Measurements from ENCODE around the gene TMEM225B.
"Not testable (repeated sequence)": the region's sequence is repeated elsewhere in the genome, so short reads cannot be mapped to it uniquely, and the experiment has no call there.

The TMEM225B gene

DNA sequence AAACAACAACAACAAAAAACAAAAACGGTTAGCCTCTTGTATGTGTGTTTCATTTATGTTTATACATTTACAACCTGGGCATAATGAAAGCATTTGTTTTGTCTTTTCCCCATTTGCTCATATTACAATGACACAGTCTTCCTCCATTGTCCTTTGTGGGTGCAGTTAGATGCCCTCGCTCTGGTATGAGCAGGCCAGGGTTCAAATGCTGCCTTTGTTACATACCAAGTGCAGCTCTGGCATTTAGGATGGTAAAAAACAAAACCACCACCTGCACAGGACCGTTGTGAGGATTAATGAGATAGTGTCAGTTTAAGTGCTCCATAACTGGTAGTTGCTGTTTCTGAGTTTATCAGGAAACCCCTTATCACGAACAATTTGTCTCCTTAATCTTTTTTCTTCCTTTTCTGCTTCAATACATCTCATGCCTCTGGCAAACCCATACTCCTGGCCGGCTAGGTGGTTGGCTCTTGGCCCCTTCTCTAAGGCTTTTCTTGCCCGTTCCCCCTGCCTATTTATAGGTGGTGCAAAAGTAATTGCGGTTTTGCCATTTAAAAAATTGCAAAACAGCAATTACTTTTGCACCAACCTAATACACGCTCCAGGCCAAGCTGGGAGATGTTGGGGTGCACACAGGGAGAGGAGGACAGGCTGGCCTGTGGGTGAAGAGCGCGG lies 18.6 kb upstream of the TMEM225B start:
- peak in 2 of 58 donors; percentile 16 to 21 for DNase-seq

DNA sequence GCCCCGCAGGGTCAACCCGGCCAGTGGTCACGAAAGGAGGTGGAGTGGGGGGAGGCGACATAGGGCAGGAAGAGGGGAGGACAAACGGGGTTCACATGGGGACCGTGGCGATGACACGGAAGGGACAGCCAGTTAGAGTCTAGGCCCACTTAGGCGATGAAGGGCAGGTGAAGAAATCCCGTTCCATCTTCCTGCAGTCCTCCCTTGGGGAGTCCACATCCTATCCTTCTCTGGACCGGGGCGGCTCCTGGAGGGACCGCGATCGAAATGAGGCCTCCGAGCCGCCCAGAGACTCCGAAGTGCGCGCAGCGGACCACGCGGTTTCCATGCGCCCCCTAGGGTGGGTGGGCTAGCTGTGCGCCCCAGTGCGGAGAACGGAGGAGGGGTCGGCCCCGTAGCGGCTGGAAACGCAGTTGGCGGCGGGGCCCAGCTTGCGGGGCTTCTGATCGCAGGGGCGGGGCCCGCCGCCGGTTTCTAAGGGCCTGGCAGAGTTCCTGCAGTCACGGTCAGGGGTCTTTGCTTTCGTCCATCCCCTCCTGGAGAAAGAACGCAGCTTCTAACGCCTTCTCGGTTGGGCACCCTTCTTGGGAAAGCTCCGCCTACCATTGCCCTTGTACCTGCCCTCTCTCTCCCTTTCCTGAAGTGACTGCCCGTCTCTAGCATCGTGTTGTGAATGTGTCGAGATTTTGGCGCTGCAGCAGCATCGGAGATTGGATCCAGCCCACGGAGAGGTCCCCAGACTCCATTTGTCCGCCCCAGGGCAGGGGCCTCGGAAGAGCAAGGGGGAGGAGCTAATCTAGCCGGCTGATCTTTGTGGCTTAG lies 17.9 kb upstream of the TMEM225B start:
- peak in 42 of 58 donors; percentile 6 to 67 (median 42) for DNase-seq

DNA sequence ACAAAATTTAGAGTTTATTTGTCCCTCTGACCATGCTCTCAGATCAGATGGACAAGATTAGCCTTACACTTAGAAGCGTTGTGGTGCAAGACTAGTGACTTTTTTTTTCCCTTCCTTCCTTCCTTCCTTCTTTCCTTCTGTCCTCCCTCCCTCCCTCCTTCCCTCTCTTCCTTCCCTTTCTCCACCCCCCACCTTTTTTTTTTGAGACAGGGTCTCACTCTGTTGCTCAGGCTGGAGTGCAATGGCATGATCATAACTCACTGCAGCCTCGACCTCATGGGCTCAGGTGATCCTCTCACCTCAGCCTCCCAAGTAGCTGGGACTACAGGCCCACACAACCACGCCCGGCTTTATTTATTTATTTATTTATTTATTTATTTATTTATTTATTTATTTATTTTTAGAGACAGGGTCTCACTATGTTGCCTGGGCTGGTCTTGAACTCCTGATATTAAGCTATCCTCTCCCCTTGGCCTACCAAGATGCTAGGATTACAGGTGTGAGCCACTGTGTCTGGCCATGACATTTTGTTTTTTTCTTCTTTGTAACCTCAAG lies 17.2 kb upstream of the TMEM225B start:
- DNase-seq, result not testable (repeated sequence)

DNA sequence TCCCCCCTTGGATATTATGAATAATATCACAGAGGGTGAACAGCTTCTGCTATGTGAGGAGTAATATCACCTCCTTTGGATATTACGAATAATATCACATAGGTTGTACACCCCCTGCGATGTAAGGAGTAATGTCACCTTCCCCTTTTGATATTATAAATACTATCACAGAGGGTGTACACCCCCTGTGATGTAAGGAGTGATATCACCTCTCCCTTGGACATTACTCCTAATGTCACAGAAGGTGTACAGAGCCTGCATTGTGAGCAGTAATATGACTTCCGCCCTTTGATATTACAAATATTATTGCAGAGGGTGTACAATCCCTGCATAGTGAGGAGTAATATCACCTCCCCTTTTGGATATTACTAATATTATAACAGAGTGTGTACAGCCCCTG lies 9.2 kb upstream of the TMEM225B start:
- DNase-seq, result no peak

DNA sequence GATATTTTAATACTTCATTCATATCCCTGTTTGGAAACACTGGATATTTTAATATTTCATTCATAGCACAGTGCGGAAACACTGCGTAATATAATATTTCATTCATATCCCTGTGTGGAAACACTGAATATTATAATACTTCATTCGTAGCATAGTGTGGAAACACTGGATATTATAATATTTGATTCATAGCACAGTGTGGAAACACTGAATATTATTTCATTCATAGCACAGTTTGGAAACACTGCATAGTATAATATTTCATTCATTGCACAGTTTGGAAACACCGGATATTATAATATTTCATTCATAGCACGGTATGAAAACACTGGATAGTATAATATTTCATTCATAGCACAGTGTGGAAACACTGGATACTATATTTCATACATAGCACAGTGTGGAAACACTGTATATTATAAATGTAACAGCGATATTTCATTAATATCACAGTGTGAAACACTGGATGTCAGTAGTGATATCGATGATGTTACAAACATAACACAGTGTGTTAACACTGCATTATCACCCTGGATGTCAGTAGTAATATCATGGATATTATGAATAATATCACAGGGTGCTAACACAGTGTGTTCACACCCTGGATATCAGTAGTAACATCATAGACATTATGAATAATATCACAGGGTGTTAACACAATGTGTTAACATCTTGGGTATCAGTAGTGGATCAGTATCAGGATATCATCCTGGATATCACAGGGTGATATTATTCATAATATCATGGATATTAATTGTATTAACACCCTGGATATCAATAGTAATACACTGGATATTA lies 2.9 kb upstream of the TMEM225B start:
- no peak for DNase-seq

DNA sequence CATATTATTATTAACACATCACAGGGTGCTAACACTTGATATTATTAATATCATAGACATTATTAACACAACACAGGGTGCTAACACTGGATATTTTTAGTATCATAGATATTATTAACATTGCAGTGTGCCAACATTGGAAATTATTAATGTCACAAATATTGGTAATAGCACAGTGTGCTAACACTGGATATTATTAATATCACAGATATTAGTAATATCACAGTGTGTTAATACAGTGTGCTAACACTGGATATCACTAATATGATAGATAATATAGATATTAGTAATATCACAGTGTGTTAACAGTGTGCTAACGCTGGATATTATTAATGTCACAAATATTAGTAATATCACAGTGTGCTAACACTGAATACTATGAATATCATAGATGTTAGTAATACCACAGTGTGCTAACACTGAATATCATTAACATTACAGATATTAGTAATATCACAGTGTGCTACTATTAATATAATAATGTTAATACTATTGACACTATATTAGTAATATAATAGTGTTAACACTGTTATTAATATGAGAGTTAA lies 1.6 kb upstream of the TMEM225B start:
- no peak for DNase-seq

DNA sequence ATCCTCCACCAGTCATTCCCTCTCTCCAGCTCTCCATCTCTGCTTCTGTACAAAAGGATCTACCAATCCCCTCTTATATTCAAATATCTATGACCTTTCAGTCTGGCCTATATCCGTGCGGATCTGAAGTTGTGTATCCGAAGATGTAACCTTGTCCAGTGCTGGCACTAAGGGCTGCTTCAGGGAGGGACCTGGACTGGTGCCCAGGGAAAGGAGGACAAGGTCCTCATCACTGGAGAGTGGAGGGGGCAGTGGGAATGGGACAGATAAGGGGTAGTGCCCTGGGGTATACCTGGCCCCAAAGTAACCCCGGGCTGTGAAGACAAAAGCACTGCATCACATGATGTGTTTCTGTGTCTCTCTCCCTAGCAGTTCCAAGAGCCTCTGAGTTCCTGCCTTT lies 1.8 kb downstream of the TMEM225B start:
- DNase-seq, result no peak

DNA sequence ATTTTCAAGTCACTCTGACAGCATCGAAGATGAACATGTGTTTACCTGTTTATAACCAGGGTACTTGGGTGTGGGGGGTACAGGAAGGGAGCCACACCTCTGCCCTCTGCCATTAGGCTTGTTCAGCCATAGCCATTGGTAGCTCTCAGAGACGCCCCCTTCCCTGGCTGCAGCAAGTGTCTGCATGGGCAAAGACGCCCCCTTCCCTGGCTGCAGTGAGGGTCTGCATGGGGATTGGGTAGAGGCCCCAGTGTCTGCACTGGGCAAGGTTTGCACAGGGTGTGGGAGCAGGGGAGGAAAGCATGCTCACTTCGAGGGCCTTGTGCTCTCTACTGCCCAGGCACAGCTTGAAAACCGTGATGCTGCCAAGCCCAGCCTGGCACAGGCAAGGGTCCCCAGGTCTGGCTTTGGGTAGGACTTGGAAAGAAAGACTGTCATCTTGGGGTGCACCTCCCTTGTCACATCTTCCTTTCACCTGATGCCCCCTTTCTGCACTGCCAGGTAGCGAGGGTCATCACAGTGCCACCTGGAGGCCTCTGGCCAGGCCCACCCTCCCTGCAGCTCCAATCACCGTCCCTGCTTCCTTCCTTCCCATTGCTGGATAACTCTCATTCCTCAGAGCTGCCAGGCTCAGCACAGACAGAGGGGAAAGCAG lies 3.7 kb downstream of the TMEM225B start:
- no peak for DNase-seq

DNA sequence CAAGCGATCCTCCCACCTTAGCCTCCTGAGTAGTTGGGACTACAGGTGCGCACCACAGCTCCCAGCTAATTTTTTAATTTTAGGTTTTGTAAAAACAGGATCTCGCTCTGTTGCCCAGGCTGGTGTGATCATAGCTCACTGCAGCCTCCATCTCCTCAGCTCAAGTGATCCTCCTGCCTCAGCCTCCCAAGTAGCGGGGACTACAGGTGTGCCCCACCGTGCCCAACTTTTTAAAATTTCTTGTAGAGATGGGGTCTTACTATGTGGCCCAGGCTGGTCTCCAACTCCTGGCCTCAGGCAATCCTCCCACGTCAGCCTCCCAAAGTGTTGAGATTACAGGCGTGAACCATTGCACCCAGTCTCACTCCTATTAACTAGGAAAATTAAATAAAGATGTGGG lies 7.5 kb downstream of the TMEM225B start:
- DNase-seq, result no peak

DNA sequence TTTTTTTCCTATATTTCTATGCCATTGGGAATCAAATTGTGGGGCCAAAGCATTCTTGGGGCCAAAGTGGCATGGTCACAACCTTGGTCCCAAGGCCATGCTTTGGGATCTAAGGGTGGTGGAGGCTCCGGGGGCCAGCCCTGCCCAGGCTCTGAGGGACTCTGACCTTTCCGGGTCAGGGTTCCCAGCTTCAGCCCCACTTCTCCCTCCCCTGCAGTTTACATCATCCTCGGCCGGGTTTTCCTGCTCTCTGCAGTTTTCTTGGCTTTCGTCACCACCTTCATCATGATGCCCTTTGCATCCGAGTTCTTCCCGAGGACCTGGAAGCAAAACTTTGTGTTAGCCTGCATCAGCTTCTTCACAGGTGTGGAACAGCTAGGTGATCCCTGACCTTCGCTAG lies 8.5 kb downstream of the TMEM225B start:
- no peak for DNase-seq

DNA sequence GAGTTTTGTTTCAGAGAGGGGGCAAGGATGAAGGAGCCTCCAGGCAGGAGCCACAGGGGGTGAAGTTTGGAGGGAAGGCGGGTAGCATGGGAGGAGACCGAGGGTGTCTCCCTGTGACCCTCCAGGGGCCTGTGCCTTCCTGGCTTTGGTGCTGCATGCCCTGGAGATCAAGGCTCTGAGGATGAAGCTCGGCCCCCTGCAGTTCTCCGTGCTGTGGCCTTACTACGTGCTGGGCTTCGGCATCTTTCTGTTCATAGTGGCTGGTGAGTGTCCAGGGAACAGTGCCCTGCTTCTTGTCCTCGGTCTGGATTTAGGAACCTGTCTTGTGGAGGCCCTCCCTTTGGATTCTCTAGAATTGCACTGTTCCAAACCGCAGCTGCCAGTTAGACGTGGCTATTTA lies 9.5 kb downstream of the TMEM225B start:
- no peak for DNase-seq

DNA sequence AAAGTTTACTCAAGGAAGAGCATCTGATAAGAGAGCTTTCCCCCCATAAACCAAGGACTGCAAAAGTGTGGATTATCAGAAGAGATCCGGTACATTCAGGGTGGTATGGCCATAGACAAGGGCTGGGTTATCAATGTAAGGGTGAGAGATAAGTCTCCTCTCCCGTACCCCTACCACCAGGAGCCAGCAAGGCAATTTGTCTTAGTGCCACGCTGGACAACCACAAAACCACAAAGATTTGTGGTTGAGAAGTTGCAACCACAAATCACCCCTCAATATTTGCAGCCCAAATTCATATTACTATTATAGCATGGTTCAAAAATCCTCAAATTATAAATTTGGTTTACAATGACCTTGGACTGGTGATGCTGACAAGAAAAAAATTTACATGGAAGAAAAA lies 16.4 kb downstream of the TMEM225B start:
- no peak for DNase-seq

DNA sequence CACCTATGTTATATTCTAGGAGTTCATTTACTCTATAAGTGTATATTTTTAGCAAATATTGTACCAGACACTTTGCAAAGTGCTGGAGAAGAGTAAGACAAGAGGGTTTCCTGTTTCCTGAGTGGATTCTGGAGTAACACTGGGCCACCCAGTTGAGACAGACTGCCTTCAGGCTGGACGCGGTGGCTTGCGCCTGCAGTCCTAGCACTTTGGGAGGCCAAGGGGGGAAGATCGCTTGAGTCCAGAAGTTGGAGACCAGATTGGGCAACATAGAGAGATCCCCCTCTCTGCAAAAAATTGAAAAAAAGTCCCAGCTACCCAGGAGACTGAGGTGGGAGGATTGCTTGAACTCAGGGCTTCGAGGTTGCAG lies 17.9 kb downstream of the TMEM225B start:
- no peak for DNase-seq

DNA sequence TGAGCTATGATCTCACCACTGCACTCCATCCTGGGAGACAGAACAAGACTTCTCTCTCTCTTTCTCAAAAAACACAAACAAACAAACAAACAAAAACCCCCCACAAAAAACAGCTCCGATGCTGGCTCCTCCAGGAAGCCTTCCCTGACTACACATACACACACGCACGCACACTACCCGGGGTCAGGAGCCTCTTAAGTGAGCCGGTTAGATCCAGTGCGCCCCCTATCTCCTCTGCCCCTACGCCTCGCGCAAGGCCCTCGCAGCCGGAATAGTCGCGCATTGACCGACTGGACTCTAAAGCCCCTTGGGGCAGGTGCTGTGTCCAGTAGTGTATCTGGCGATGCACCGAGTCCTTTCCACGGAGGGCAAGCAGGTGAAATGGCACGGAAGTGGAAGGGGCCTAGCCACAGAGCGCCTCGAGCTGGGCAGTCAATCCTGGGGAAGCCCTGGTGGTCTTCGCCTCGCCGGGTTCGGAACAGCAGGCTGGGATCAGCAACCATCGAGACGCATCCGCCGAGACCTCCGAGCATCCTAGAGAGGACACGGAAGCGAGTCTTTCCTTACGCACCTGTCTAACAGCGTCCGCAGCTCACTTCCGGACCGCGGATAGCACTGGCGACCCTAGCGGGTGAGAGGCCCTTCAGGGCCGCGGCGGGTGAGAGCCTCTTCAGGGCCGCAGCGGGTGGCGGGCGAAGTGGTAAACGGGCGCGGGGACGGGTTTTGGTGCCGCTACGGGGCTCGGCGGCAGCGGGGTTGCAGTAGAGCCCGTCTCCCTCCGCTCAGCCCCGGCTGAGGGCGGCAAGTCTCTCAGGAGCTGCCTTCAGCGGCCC lies 18.5 kb downstream of the TMEM225B start, which contains the start of gene ZSCAN25:
TSS of gene ZSCAN25 (plus strand) at position 588 of the 833 bp plus-strand sequence. CDS start 2,661 bp downstream, outside the sequence.
- DNase-seq, result peak; percentile 22 to 92 (median 79)

DNA sequence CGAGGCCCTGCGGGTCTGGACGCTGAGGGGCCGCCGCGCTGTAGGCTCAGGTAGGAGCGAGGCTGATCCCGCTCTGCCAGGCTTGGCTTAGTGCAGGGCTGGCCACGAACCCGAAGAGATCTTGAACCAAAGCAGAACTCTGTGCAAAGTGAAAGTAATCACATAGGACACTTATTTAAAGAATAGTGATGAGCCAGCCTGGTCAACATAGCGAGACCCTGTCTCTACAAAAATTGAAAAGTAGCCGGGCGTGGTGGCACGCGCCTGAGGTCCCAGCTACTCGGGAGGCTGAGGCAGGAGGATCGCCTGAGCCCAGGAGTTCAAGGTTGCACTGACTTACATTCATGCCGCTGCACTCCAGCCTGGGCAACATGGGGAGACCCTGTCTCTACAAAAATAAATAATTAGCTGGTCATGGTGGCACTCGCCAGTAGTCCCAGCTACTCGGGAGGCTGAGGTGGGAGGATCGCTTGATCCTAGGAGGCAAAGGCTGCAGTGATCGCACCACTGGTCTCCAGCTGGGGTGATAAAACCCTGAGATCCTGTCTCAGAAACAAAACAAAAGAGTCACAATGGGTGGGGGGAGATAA lies 19.2 kb downstream of the TMEM225B start:
- no peak for DNase-seq

DNA sequence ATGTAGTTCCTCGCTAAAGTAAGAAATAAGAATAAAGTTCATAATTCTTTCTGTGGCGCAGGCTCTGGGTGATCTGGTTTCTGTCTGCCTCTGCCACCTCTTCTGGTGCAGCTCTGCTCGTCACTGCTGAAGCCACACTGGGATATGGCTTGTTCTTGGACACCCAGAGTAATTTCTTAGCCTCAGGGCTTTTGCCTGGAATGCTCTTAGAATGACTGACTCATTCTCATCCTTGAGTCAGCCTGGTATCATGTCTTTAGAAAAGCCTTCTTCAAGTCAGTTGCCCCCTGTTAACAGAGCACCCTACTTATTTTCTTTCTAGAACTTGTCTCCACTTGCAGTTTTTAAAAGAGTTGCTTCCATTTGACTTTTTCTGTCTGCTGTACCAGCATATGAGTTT lies 20.7 kb downstream of the TMEM225B start:
- DNase-seq, result no peak

DNA sequence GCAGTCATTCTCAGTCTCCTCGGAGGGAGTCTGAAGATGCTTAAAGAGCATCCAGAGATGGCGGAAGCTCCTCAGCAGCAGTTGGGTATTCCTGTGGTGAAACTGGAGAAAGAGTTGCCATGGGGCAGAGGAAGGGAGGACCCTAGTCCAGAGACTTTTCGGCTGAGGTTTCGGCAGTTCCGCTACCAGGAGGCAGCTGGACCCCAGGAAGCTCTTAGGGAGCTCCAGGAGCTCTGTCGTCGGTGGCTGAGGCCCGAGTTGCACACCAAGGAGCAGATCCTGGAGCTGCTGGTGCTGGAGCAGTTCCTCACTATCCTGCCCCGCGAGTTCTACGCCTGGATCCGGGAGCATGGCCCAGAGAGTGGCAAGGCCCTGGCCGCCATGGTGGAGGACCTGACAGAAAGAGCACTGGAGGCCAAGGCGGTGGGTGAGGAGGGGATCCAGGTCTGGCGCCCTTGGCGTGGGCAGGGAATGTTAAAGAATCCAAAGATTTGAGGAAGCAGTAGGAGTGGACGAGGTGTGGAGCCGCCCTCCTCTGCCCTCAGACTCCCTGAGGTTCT lies 21.6 kb downstream of the TMEM225B start:
- no peak for DNase-seq

DNA sequence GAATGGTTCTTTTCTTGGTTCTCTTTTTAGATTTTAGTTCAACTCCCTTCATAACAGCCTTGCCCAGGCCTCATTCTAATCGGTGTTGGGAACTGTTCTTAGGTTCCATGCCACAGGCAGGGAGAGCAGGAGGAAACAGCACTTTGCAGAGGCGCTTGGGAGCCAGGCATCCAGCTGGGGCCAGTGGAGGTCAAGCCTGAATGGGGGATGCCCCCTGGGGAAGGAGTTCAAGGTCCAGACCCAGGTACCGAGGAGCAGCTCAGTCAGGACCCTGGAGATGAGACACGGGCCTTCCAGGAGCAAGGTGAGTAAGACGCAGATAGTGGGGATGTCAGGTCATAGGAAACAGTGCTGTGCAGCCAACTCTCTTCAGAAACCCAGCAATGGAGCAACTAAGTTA lies 23.2 kb downstream of the TMEM225B start:
- DNase-seq, result no peak

DNA sequence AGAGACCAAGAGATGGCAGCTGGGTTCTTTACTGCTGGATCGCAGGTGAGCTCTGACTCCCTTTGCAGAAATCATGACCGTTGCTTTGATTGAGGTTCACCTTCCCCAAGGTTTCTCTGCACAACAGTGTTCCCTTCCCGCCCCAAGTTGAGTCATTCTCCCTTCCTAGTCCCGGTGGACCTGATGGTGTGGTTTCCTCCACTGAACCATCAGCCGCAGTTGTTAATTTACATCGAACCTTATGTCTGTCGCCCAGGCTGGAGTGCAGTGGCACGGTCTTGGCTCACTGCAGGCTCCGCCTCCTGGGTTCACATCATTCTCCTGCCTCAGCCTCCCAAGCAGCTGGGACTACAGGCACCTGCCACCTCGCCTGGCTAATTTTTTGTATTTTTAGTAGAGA lies 24.5 kb downstream of the TMEM225B start:
- DNase-seq, result no peak
